ENCODE results near the gene TMEM200A. TPM values are rescaled to one million over a fixed set of nuclear protein-coding genes. Genes with fewer than 3 reads are reported as not detected.
"Not testable (repeated sequence)": the region's sequence is repeated elsewhere in the genome, so short reads cannot be mapped to it uniquely, and the experiment has no call there.

Gene TMEM200A
- 10 to 100 TPM in 11 of 12 donors, not detected in 1; 13.3 to 25.6 (median 22.6) TPM for polyA plus RNA-seq (ENCODE audit: insufficient read length in 12 of 12)
- long read RNA-seq, donor 1, partial matches to known transcripts, result 0 of 7 reads
- long read RNA-seq, donor 1, other reads (novel, unspliced or antisense), result 0 of 7 reads
- long read RNA-seq, donor 2, result 0 reads
- long read RNA-seq, donor 3, partial matches to known transcripts, result 0 of 3 reads
- long read RNA-seq, donor 3, other reads (novel, unspliced or antisense), result 0 of 3 reads
- long read RNA-seq, donor 4, result 0 reads
- long read RNA-seq, donor 5, transcript TMEM200A-201 (3 exons, 3,512 nt), result major isoform, 5 of 8 reads
- long read RNA-seq, donor 5, partial matches to known transcripts, result 0 of 8 reads
- long read RNA-seq, donor 5, other reads (novel, unspliced or antisense), result 0 of 8 reads
- long read RNA-seq, donor 6, partial matches to known transcripts, result 0 of 1 reads
- long read RNA-seq, donor 6, other reads (novel, unspliced or antisense), result 0 of 1 reads
- long read RNA-seq, donor 7, partial matches to known transcripts, result 0 of 3 reads
- long read RNA-seq, donor 7, other reads (novel, unspliced or antisense), result 0 of 3 reads
- long read RNA-seq, donor 8, partial matches to known transcripts, result 0 of 4 reads
- long read RNA-seq, donor 8, other reads (novel, unspliced or antisense), result 0 of 4 reads
- long read RNA-seq, donor 9, partial matches to known transcripts, result 0 of 5 reads
- long read RNA-seq, donor 9, other reads (novel, unspliced or antisense), result 0 of 5 reads
- long read RNA-seq, donor 10, transcript TMEM200A-204 (2 exons, 2,899 nt), result major isoform, 5 of 10 reads
- long read RNA-seq, donor 10, partial matches to known transcripts, result 0 of 10 reads
- long read RNA-seq, donor 10, other reads (novel, unspliced or antisense), result 0 of 10 reads
- long read RNA-seq, donor 11, partial matches to known transcripts, result 0 of 5 reads
- long read RNA-seq, donor 11, other reads (novel, unspliced or antisense), result 0 of 5 reads

DNA sequence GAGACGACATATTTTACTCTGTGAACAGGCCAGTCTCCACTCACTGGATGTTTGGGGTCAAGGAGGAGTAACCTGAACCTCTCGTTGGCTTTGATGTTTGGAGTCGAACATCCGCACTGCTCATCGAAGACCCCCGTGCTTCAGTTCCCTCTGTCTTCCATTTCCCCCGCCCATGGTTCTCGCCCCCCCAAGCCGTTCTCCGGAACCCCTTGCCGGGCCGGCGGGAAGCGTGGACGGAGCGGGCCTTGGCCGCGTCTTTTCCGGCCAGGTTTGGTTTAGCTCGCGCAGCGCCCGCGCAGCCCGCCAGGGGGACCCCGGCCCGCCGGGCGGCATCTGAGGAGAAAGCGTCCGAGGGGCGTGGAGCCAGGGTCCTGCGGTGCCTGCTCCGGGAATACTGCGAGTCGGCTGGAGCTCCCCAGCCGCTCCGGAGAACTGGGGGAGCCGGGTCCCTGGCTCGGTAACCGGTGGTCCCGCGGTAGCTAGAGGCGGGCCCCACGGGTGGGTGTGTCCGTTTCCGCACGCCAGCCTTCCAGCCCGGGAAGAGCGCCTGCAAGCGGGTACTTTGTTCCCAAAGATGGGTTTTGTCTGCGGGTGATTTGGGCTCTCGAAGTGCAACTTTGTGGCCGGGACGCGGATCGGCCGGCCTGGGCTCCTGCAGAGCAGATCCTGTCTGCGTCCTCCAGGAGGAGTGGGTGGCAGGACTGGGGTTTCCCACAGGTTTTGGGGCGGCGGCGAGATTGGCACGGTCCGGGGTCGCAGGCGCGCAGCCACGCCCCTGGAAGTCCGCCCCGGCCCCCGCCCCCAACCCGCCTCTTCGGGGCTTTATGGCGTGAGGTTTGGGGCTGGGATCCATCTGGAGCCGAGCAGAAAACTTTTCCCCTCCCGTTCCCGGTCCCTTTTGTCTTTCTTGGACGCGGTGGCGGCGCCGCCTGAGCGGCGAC lies at the start of gene TMEM200A:
Gene TMEM200A, plus strand, starts transcription at position 852 of the 941 bp plus-strand sequence. CDS start 74,406 bp downstream, outside the sequence.
- DNase-seq, result peak; percentile 72

DNA sequence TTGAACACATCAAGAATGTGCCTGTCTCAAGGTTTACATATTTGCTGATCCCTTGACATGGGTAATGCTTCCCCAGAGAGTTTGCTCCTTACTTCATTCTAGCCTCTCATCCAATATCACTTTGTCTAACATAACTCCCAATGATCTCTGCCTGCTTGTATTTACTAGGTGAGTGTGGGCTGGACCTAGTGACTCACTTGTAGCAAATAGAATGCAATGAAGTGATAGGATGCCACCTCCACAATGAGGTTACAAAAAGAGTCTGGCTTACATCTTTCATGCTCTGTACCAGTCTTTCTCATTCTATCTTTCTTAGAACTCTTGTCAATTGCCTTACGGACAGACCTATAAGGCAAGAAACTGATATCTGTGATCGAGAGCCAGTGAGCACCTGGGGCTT lies 44.9 kb upstream of the TMEM200A start:
- DNase-seq, result no peak

DNA sequence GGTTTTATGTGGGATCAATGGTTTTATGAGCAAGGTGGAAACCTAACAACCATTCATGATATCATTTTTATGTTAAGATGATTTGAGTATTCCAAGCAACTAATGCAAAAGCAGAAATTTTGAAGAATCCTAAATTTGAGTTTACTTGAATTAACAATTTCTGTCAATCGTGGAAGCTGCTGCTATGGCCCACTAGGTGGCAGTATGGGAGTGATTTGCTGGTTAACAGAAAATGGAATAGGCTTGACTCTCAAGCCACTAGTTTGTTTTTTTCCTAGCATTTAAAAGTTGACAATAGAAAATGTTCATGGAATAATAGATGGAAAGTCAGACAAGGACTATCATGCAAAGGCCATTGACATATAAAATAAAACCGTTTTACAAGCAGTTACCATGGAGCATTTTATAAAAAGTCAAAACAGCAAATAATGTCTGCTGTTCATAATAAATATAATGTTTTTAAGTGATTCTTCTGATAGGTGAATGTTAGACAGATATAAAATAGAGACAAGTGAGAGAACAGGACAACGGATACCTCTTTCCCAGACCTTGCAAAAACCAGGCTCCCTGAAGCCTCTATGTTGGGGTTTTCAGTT lies 43.0 kb upstream of the TMEM200A start:
- DNase-seq, result peak; percentile 72

GRCh38 chr6:130324657-130325056 lies 41.2 kb upstream of the TMEM200A start:
- no peak for DNase-seq

DNA sequence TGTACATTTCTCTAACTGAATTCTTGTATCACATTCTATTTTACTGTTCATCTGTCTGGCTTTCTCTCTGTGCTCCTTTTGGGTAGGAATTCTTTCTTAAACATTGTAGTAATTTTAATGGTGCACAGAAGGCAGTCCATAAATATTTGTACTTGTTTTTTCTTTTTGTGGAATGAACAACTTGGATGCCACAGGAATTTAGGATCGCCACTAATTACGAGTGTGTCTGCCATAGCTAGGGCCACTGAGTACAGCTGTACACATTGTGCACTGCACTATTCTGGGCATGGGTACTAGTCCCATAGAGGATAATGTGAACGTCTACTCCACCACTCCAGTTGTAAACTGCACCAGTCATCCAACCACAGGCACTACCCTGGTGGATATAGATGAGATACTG lies 39.3 kb upstream of the TMEM200A start:
- DNase-seq, result no peak

- DNase-seq, result no peak
Observed at GRCh38 chr6:130337534-130337933, 28.3 kb upstream of the TMEM200A start.

DNA sequence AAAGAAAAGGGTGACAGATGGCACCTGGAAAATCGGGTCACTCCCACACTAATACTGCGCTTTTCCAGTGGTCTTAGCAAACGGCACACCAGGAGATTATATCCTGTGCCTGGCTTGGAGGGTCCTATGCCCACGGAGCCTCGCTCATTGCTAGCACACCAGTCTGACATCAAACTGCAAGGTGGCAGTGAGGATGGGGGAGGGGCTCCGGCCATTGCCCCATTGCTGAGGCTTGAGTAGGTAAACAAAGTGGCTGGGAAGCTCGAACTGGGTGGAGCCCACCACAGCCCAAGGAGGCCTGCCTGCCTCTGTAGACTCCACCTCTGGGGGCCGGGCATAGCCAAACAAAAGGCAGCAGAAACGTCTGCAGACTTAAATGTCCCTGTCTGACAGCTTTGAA lies 19.5 kb upstream of the TMEM200A start:
- DNase-seq, result not testable (repeated sequence)

GRCh38 chr6:130354322-130354721 lies 11.5 kb upstream of the TMEM200A start:
- no peak for DNase-seq

- DNase-seq, result no peak
Observed at GRCh38 chr6:130355572-130355971, 10.2 kb upstream of the TMEM200A start.

GRCh38 chr6:130357436-130357835 lies 8.4 kb upstream of the TMEM200A start:
- DNase-seq, result no peak

- no peak for DNase-seq
Observed at GRCh38 chr6:130359736-130360135, 6.1 kb upstream of the TMEM200A start.

GRCh38 chr6:130362128-130362527 lies 3.7 kb upstream of the TMEM200A start:
- DNase-seq, result peak; percentile 24

DNA sequence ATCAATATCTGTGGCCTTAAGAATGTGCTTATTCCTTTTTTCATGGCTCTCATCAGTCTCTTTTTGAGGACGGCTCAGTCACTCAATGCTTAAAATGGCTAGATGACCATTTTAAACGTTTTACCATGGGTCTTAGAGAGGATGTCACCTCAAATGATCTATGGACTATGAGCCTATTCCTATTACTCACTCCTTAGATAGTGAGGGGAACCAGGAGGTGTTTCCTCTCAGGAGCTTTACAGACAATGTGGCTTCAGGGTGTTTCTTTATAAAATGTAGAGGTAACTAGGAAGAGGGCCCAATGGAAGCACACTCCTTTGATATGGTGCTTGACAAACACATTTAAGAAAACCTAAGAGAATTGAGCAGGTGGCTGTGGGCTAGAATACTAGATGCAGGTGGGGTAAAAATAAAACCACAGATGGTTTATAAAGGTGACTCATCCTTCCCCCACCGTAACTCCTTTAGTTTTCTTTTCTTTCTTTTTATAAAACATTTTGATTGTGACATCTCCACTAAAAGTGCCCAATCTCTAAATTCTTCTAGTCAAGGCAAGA lies 1.5 kb upstream of the TMEM200A start:
- DNase-seq, result no peak

GRCh38 chr6:130366107-130367005 lies 539 bp downstream of the TMEM200A start:
- peak; percentile 28 for DNase-seq

DNA sequence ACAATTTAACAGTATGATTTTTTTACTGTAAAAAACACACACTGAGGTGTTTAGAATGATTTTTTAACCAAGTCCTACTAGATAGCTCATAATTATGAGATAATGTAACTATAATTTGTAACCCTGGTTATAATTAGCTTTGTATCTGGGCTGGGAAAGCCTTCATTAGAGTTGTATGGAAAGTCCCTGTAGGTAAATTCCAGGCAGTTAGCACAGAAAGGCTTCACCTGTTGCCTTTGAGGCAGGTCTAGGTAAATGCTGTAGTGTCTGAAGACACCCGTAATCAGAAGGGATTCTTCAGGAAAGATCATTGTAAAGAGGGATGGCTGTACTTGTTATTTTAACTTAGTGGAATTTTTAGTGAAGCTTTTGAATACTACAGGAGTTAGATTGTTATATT lies 1.9 kb downstream of the TMEM200A start:
- DNase-seq, result no peak

GRCh38 chr6:130368576-130368975 lies 2.8 kb downstream of the TMEM200A start:
- DNase-seq, result no peak

- no peak for DNase-seq
Observed at GRCh38 chr6:130369831-130370230, 4.0 kb downstream of the TMEM200A start.

DNA sequence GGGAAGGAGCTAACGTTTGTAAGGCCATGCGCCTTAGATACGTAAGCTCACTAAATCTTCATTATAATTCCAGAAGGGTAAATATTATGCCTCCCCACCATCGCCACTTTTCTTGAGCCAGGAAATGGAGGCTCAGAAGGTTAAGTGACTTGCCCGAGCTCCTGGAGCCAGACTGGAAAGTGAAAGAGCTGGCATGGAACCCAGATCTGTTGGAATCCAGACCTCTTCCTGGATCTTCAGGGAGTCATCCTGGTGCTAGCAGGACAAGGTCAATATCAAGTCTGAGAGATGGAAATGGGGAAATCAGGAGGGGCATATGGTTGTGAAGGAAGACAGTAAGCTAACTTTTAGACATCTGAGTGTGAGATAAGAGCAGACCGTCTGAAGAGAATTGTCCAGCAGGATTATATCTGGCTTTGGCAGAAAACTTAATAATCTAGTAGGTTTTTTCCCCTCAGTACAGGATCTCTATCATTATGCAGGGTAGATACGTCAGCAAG lies 6.2 kb downstream of the TMEM200A start:
- DNase-seq, result no peak

DNA sequence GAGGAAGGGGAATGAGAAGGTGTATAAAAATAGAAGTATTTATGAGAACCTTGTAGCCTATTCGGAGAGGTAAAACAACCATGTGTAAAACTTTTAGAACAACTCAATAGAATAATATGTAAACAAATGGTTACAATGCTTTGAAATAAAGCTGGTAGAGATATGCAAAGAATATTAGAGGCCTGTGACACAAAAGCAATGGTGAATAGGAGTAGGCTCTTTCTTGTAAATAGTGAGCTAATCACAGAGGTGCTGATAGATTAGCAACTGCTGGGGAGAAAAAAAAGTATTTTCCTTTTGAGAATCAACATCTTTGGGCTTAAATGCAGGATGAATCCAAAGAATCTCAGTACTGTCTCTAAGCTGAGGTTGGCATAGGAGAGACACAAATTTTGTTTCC lies 7.0 kb downstream of the TMEM200A start:
- DNase-seq, result no peak

Data from muscle of arm (tissue), 14 donors.